BJ (cell line): ENCODE measurements around the gene RFX3. TPM values are rescaled to one million over a fixed set of nuclear protein-coding genes. Genes with fewer than 3 reads are reported as not detected.

Experiments used
- CTCF ChIA-PET: fragments of 350-600 bp; formaldehyde crosslinking; extraction: SDS; loops from one replicate; lab custom pipeline; 2021; ENCODE audit warnings: antibody characterized with exemption, inconsistent platforms; lab: Yijun Ruan, JAX
- POLR2A ChIA-PET: fragments of 300-600 bp; sonication (Branson Sonifier 250); formaldehyde crosslinking; extraction: SDS; loops from one replicate; lab custom pipeline; 2021; ENCODE audit warnings: antibody characterized with exemption; lab: Charles Lee
- DNase-seq: peaks from one replicate; pipeline ENCODE4 v3.0.0-alpha.2; 2011; ENCODE audit warnings: low read depth
- H3K27me3 ChIP-seq: 2 replicates; pipeline ENCODE4 v1.6.0; 2011; ENCODE audit warnings: low read length; ENCODE audit not compliant: control insufficient read depth, insufficient read depth
- H3K36me3 ChIP-seq: 2 replicates; pipeline ENCODE4 v1.5.1; 2011; ENCODE audit warnings: low read length; ENCODE audit not compliant: control insufficient read depth, insufficient read depth
- H3K4me3 ChIP-seq: 2 replicates; pipeline ENCODE4 v1.5.1; 2011; ENCODE audit warnings: low read depth, mild to moderate bottlenecking, control low read depth, low read length
- polyA plus RNA-seq: library from polyadenylated mRNA; depleted of rRNA; stranded (reverse); fragments of >200 nt; gene quantifications from 2 replicates; pipeline ENCODE4 v1.2.3, GENCODE V29; 2011
- TF ChIP-seq, protein P1 (sequence below): IDR thresholded peaks from 2 replicates; pipeline ENCODE4 v1.5.1; 2011; ENCODE audit warnings: low read depth, mild to moderate bottlenecking, control low read depth, inconsistent platforms, low read length, moderate library complexity; ENCODE audit not compliant: insufficient read depth

RFX3 gene
- polyA plus RNA-seq, 1 experiment = 2.2 TPM

DNA sequence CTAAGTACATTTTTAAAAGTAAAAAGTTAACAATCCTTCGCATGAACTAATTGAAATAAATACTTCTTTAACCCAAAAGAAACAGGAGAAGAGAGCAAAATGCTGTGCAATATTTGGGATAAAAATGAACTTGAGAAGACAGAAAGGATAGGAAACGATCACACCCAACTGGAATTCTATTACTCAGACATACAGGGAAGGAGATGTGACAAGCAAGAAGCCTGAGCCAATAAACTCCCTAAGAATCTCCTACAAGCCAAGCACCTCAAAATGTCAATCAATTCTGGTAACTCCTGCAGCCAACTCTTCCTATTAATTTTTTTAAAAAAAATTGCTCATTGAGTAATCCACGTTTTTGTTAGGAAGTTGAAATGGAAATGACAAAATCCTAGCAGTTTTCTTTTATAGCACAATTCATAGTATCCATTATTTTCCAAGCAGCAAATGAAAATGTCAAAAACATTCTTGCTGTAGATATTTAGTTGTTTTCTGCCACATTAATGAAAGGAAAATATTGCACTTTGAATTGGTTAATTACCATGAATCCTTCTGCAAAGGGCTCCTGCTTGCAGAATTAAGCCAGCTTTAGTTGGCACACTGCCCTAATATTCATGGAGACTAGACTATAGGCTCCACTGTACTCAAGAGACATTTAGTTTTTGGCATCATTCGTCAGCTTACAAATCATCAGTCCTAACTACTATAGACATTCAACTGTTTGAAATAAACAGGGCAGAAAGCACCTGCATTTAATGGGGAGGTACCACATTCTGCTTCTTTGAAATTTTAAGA is 89.0 kb downstream of the RFX3 start:
- no peaks in the 10 kb centered on the region for H3K36me3 ChIP-seq
- CTCF ChIA-PET = interaction anchor here (0.6 to 2.4 kb wide), 3 partner anchors 22 to 195 kb away, joined by 3 to 10 read pairs (median 3); no protein-coding TSS in a partner anchor
- DNase-seq = no peak
- H3K4me3 ChIP-seq = no peak overlapping the region
- no peaks in the 10 kb centered on the region for H3K27me3 ChIP-seq
- TF ChIP-seq, protein P1, sequence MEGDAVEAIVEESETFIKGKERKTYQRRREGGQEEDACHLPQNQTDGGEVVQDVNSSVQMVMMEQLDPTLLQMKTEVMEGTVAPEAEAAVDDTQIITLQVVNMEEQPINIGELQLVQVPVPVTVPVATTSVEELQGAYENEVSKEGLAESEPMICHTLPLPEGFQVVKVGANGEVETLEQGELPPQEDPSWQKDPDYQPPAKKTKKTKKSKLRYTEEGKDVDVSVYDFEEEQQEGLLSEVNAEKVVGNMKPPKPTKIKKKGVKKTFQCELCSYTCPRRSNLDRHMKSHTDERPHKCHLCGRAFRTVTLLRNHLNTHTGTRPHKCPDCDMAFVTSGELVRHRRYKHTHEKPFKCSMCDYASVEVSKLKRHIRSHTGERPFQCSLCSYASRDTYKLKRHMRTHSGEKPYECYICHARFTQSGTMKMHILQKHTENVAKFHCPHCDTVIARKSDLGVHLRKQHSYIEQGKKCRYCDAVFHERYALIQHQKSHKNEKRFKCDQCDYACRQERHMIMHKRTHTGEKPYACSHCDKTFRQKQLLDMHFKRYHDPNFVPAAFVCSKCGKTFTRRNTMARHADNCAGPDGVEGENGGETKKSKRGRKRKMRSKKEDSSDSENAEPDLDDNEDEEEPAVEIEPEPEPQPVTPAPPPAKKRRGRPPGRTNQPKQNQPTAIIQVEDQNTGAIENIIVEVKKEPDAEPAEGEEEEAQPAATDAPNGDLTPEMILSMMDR = no peak
- POLR2A ChIA-PET = no interaction called here

DNA sequence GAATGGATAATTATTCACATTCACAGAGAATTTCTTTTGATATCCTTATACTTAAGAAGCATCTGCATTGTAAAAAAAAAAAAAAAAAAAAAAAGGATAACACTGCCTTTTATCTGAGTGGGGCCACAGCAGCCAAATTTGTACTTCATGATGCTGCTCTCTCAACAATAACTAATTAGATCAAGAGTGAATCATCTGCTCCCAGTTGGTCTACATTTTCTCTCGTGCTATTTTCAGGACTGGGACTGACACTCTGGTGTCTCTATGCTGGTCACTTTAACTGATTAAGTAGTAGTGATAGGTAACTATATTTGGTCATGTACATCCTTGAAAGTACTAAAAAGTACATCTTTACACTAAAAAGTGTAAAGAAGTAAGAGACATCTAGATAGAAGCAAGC is 90.1 kb downstream of the RFX3 start:
- POLR2A ChIA-PET = no interaction called here
- TF ChIP-seq, protein P1 = no peak
- Histone ChIP-seq H3K4me3 (no peak overlapping the region), H3K27me3 (no peaks in the 10 kb centered on the region), H3K36me3 (no peaks in the 10 kb centered on the region)
- no peak for DNase-seq
- CTCF ChIA-PET = no interaction called here

DNA sequence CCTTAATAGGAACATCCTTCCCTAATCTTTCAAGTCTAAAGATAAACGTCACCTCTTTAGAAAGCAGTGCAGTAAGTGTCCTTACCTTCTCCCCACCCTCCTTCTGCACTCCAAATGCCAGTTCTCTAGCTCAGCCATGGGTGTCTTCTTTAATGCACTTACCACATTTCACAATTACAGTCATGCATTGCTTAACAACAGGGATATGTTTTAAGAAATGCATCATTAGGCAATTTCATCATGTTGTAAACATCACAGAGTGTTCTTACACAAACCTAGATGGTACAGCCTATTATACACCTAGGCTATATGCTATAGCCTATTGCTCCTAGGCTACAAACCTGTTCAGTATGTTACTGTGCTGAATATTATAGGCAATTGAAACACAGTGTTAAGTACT is 91.2 kb downstream of the RFX3 start:
- H3K27me3 ChIP-seq = no peaks in the 10 kb centered on the region
- no peaks in the 10 kb centered on the region for H3K36me3 ChIP-seq
- TF ChIP-seq, protein P1 = no peak
- CTCF ChIA-PET = no interaction called here
- POLR2A ChIA-PET = no interaction called here
- no peak overlapping the region for H3K4me3 ChIP-seq
- peak; percentile 26 for DNase-seq

DNA sequence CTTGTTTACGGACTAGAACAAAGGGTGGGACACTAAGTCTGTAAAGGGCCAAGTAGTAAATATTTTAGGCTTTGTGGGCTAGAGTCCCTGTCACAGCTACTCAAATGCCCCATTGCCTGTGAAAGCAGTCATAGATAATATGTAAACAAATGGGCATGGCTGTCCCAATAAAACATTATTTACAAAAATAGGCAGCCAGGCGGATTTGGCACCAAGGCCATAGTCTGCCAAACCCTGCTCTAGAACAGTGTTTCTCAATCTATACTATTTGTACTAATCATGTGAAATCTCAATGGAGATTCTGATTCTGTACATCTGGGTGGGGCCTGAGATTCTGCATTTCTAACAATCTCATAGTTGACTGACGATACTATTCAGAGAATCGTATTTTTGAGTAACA is 92.0 kb downstream of the RFX3 start:
- H3K36me3 ChIP-seq = no peaks in the 10 kb centered on the region
- TF ChIP-seq, protein P1 = no peak
- no peak for DNase-seq
- H3K27me3 ChIP-seq = no peaks in the 10 kb centered on the region
- no peak overlapping the region for H3K4me3 ChIP-seq
- CTCF ChIA-PET = interaction anchor here (1.2 kb wide), 1 partner anchor 8 kb away, joined by 7 read pairs; no protein-coding TSS in a partner anchor
- POLR2A ChIA-PET = no interaction called here

DNA sequence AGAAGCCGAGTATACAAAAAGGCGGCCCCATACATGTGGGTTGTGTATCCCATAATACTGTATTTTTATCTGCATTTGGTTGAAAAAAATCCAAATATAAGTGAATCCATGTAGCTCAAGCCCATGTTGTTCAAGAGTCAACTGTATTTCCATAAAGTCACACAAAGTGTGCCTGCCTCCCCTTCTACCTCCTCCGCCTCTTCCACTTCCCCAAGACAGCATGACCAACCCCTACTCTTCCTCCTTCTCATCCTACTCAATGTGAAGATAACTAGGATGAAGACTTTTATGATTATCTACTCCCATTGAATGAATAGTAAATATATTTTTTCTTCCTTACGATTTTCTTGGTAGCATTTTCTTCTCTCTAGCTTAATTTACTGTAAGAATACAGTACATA is 92.7 kb downstream of the RFX3 start:
- Histone ChIP-seq H3K27me3 (no peaks in the 10 kb centered on the region), H3K36me3 (no peaks in the 10 kb centered on the region), H3K4me3 (no peak overlapping the region)
- CTCF ChIA-PET = interaction anchor here (0.6 to 1.5 kb wide), 3 partner anchors 8 to 144 kb away, joined by 3 to 7 read pairs (median 4); no protein-coding TSS in a partner anchor
- TF ChIP-seq, protein P1 = no peak
- DNase-seq = no peak
- POLR2A ChIA-PET = no interaction called here
